ENCODE measurements around the gene SECTM1.

The SECTM1 gene

DNA sequence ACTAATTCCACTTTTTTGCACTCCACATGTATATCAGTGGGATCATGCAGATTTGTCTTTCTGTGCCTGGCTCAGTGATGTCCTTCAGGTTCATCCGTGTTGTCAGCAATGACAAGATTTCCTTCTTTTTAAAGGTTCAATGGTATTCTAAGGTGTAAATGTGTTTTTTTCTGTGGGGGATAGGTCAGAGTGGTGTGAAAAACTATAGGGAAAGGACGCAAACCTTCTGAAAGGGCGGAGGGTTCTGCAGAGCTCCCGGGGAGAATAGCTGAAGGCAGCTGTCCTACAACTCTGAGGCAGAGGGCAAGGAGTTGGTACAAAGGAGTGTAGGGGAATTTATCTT, 38.1 kb downstream of the SECTM1 start:
- H3K9me3 ChIP-seq (ENCODE audit: insufficient read depth, low read depth, low read length) = no peaks in the 10 kb centered on the region
- no peaks in the 10 kb centered on the region; the same call in 1 of the 2 replicates for H3K4me1 ChIP-seq (ENCODE audit: insufficient read depth, low read length)
- no peak overlapping the region for H3K27ac ChIP-seq (ENCODE audit: low read length)
- peaks cover 18% of the 10 kb centered on the region; the same call in 1 of the 2 replicates for H3K27me3 ChIP-seq (ENCODE audit: insufficient read depth, low read length)
- no peak overlapping the region for H3K4me3 ChIP-seq (ENCODE audit: low read length)
- H3K36me3 ChIP-seq (ENCODE audit: insufficient read depth, low read depth, low read length) = no peaks in the 10 kb centered on the region
- no peak overlapping the region for H3K9ac ChIP-seq (ENCODE audit: low read depth, low read length)

DNA sequence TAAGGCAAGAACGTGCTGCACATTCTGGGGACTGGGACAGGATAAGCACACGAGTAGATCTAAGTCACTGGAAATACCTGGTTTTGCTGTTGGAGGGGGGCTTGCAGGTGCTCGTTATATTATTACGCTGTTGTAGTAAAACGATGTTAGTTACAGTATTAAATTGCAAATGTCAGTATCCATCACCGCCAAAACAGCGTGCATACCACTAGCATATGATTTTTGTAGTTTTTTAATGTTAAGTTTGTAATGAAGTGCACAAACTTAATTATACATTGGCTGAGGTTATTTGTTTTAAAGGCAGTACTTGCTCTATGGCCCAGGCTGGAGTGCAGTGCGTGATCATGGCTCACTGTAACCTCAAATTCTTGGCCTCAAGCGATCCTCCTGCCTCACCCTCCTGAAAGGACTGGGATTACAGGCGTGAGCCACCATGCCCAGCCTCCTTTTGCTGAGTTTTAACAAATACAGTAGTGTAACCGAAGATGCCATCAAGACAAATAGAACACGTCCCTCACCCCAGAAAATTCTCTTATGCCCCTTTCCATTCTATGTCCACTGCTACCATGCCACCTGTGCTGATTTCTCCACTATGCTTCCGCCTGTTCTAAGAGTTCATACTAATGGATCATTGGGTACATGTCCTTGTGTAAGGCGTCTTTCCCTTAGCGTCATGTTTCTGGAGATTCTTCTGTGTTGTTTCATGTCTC, 39.3 kb downstream of the SECTM1 start:
- no peak overlapping the region for H3K27ac ChIP-seq (ENCODE audit: low read length)
- H3K27me3 ChIP-seq (ENCODE audit: insufficient read depth, low read length) = peaks cover 18% of the 10 kb centered on the region; the same call in 1 of the 2 replicates
- H3K4me3 ChIP-seq (ENCODE audit: low read length) = peak overlapping the region; percentile 76
- H3K36me3 ChIP-seq (ENCODE audit: insufficient read depth, low read depth, low read length) = no peaks in the 10 kb centered on the region
- H3K9me3 ChIP-seq (ENCODE audit: insufficient read depth, low read depth, low read length) = no peaks in the 10 kb centered on the region
- H3K4me1 ChIP-seq (ENCODE audit: insufficient read depth, low read length) = no peaks in the 10 kb centered on the region; the same call in 1 of the 2 replicates
- no peak overlapping the region; the same call in 1 of the 2 replicates for H3K9ac ChIP-seq (ENCODE audit: low read depth, low read length)

DNA sequence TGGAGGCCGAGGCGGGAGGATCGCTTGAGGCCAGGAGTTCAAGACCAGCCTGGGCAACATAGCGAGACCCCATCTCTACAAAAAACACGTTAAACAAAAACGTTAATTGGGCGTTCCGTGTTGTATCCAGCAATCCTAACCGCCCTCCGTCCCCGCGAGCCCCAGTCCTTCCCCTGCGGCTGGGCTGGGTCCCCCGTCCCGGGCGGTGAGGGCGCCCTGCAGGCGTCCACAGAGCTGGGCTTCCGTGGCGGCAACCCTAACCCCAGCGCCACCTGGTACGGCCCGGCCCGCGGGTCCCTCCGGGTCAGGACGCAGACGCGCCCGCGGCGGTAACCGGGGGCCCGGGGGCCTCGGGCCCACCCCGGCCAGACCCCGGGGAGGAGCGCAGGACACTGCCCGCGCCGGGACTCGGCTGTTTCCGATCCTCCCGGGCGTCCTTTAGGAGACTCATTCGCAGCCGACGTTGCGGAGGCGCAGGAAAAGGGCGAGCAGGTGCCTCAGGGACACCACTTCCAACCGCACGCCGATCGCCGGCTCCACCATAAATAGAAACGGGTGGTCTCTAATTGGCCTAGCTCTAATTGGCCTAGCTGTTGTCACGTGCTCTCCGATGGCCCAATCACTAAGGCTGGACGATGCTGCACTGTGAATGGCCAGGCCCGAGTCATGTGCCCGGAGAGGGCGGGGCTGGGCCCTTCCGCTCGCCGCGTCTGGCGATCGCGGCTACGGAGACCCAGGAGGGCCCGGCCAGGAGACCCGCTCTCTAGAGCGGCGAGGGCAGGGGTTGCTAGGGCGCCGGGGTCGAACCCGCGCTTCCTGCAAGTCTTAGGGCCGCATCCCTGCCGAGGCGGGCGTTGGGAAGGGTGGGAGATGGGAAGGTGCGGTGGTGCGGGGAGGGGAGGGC, 41.1 kb downstream of the SECTM1 start:
- peak overlapping the region; percentile 88 for H3K9ac ChIP-seq (ENCODE audit: low read depth, low read length)
- peaks cover 16% of the 10 kb centered on the region; the same call in 1 of the 2 replicates for H3K27me3 ChIP-seq (ENCODE audit: insufficient read depth, low read length)
- no peaks in the 10 kb centered on the region; the same call in 1 of the 2 replicates for H3K4me1 ChIP-seq (ENCODE audit: insufficient read depth, low read length)
- H3K27ac ChIP-seq (ENCODE audit: low read length) = no peak overlapping the region
- no peaks in the 10 kb centered on the region for H3K36me3 ChIP-seq (ENCODE audit: insufficient read depth, low read depth, low read length)
- H3K9me3 ChIP-seq (ENCODE audit: insufficient read depth, low read depth, low read length) = no peaks in the 10 kb centered on the region; the same call in 1 of the 2 replicates
- peak overlapping the region; percentile 85 for H3K4me3 ChIP-seq (ENCODE audit: low read length)

- Histone ChIP-seq H3K4me1 (ENCODE audit: insufficient read depth, low read length) (no peaks in the 10 kb centered on the region; the same call in 1 of the 2 replicates), H3K27ac (ENCODE audit: low read length) (no peak overlapping the region)
These were observed 41.9 kb downstream of the SECTM1 start for GRCh38 chr17:82291582-82292250.

GRCh38 chr17:82287868-82288801, 45.4 kb downstream of the SECTM1 start:
- H3K9me3 ChIP-seq (ENCODE audit: insufficient read depth, low read depth, low read length) = no peaks in the 10 kb centered on the region; the same call in 1 of the 2 replicates
- no peaks in the 10 kb centered on the region for H3K36me3 ChIP-seq (ENCODE audit: insufficient read depth, low read depth, low read length)
- no peaks in the 10 kb centered on the region for H3K4me1 ChIP-seq (ENCODE audit: insufficient read depth, low read length)
- H3K4me3 ChIP-seq (ENCODE audit: low read length) = no peak overlapping the region
- no peak overlapping the region for H3K27ac ChIP-seq (ENCODE audit: low read length)
- H3K9ac ChIP-seq (ENCODE audit: low read depth, low read length) = no peak overlapping the region
- H3K27me3 ChIP-seq (ENCODE audit: insufficient read depth, low read length) = no peaks in the 10 kb centered on the region; the same call in 1 of the 2 replicates

More at GRCh38 chr17:82291582-82292250, 41.9 kb downstream of the SECTM1 start:
- Histone ChIP-seq H3K36me3 (ENCODE audit: insufficient read depth, low read depth, low read length) (no peaks in the 10 kb centered on the region), H3K27me3 (ENCODE audit: insufficient read depth, low read length) (peaks cover 12% of the 10 kb centered on the region; the same call in 1 of the 2 replicates), H3K9me3 (ENCODE audit: insufficient read depth, low read depth, low read length) (no peaks in the 10 kb centered on the region; the same call in 1 of the 2 replicates), H3K9ac (ENCODE audit: low read depth, low read length) (peak overlapping the region; percentile 88; the same call in 1 of the 2 replicates), H3K4me3 (ENCODE audit: low read length) (peak overlapping the region; percentile 85)

- Histone ChIP-seq H3K4me3 (ENCODE audit: low read length) (no peak overlapping the region), H3K9me3 (ENCODE audit: insufficient read depth, low read depth, low read length) (no peaks in the 10 kb centered on the region; the same call in 1 of the 2 replicates), H3K9ac (ENCODE audit: low read depth, low read length) (no peak overlapping the region), H3K4me1 (ENCODE audit: insufficient read depth, low read length) (no peaks in the 10 kb centered on the region), H3K27me3 (ENCODE audit: insufficient read depth, low read length) (no peaks in the 10 kb centered on the region; the same call in 1 of the 2 replicates), H3K36me3 (ENCODE audit: insufficient read depth, low read depth, low read length) (no peaks in the 10 kb centered on the region), H3K27ac (ENCODE audit: low read length) (no peak overlapping the region)
These were observed 46.3 kb downstream of the SECTM1 start for GRCh38 chr17:82287013-82287867.

GRCh38 chr17:82285141-82285540, 48.4 kb downstream of the SECTM1 start:
- Histone ChIP-seq H3K27ac (ENCODE audit: low read length) (no peak overlapping the region), H3K4me3 (ENCODE audit: low read length) (no peak overlapping the region), H3K9ac (ENCODE audit: low read depth, low read length) (no peak overlapping the region), H3K27me3 (ENCODE audit: insufficient read depth, low read length) (no peaks in the 10 kb centered on the region; the same call in 1 of the 2 replicates), H3K9me3 (ENCODE audit: insufficient read depth, low read depth, low read length) (no peaks in the 10 kb centered on the region; the same call in 1 of the 2 replicates), H3K4me1 (ENCODE audit: insufficient read depth, low read length) (no peaks in the 10 kb centered on the region), H3K36me3 (ENCODE audit: insufficient read depth, low read depth, low read length) (no peaks in the 10 kb centered on the region)

GRCh38 chr17:82283208-82283749, 50.3 kb downstream of the SECTM1 start:
- no peaks in the 10 kb centered on the region; the same call in 1 of the 2 replicates for H3K27me3 ChIP-seq (ENCODE audit: insufficient read depth, low read length)
- no peak overlapping the region for H3K27ac ChIP-seq (ENCODE audit: low read length)
- H3K9ac ChIP-seq (ENCODE audit: low read depth, low read length) = no peak overlapping the region
- H3K4me1 ChIP-seq (ENCODE audit: insufficient read depth, low read length) = no peaks in the 10 kb centered on the region
- no peaks in the 10 kb centered on the region; the same call in 1 of the 2 replicates for H3K9me3 ChIP-seq (ENCODE audit: insufficient read depth, low read depth, low read length)
- no peaks in the 10 kb centered on the region for H3K36me3 ChIP-seq (ENCODE audit: insufficient read depth, low read depth, low read length)
- no peak overlapping the region for H3K4me3 ChIP-seq (ENCODE audit: low read length)

DNA sequence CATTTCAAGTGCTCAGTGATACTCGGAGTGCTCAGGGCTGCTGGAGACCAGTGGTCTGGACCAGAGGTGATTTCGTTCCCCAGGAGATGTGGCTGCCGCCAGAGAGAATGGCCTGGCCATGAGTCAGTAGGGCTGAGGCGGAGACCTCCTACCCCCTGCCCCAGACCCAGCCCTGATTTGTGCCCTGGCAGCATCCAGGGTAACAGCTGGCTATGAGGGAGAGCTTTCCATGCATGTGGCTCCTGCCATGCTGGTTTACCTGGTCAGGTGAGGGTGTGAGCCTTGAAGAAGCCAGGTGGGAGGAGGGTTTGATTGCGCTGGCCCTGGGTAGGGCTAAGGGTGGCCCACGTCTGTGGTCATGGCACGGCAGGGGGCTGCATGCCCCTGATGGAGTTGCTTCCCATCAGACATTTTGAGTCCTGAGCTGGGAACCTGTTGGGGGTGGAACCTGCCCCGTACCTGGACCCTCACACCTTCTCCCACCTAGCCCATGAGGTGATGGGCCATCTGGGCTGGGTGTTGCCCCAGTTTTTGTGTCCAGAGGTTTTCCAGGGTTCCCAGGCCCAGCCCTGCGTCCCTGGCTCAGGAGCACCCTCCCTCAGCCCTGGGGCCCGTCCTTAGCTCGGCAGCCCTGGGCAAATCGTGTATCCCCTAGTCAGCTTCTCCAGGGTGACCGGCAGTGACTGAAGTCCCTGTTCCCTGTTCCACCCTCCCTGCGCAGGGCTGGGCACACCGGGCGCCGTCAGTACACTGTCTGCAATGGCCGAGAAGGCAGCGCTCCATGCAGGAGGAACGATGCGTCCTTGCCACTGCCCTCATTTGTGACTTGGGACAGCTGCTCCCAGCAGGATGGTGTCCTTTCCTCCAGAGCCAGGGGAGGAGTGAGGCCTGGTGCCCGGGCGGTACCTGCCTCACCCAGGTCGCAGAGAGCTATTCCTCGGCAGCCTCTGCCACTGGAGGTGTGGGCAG, 51.0 kb downstream of the SECTM1 start:
- Histone ChIP-seq H3K36me3 (ENCODE audit: insufficient read depth, low read depth, low read length) (no peaks in the 10 kb centered on the region), H3K9me3 (ENCODE audit: insufficient read depth, low read depth, low read length) (no peaks in the 10 kb centered on the region; the same call in 1 of the 2 replicates), H3K27ac (ENCODE audit: low read length) (no peak overlapping the region), H3K27me3 (ENCODE audit: insufficient read depth, low read length) (0 out of 2 replicates have a peak, but pooled peaks cover 5% of the 10 kb centered on the region), H3K9ac (ENCODE audit: low read depth, low read length) (no peak overlapping the region), H3K4me3 (ENCODE audit: low read length) (no peak overlapping the region), H3K4me1 (ENCODE audit: insufficient read depth, low read length) (peaks cover 4% of the 10 kb centered on the region; the same call in 1 of the 2 replicates)

All from iPS-20b (cell line).